HG02571 (cell line): Measurements from ENCODE around the gene EFCAB7.
"Not testable (repeated sequence)": the region's sequence is repeated elsewhere in the genome, so short reads cannot be mapped to it uniquely, and the experiment has no call there.

Source experiments
- ATAC-seq: cut with Tn5 transposase; IDR thresholded peaks from one replicate; pipeline ENCODE4 v1.9.1; 2021; ENCODE audit warnings: mild to moderate bottlenecking, moderate library complexity; ENCODE audit not compliant: unreplicated experiment

Gene EFCAB7

GRCh38 chr1:63547621-63548294, 24.4 kb downstream of the EFCAB7 start:
- ATAC-seq, result no peak

- ATAC-seq, result no peak
Observed at GRCh38 chr1:63548303-63548702, 25.0 kb downstream of the EFCAB7 start.

- no peak for ATAC-seq
Observed at GRCh38 chr1:63548877-63549276, 25.6 kb downstream of the EFCAB7 start.

GRCh38 chr1:63555480-63555879, 32.2 kb downstream of the EFCAB7 start:
- no peak for ATAC-seq

- ATAC-seq, result no peak
Observed at GRCh38 chr1:63557365-63557987, 34.2 kb downstream of the EFCAB7 start.

GRCh38 chr1:63559357-63559756, 36.0 kb downstream of the EFCAB7 start:
- ATAC-seq, result no peak

GRCh38 chr1:63563745-63564144, 40.4 kb downstream of the EFCAB7 start:
- ATAC-seq, result no peak

GRCh38 chr1:63569068-63569467, 45.7 kb downstream of the EFCAB7 start:
- no peak for ATAC-seq

GRCh38 chr1:63569640-63570316, 46.5 kb downstream of the EFCAB7 start:
- ATAC-seq, result no peak

GRCh38 chr1:63572686-63573085, 49.4 kb downstream of the EFCAB7 start:
- not testable (repeated sequence) for ATAC-seq

GRCh38 chr1:63574203-63574796, 51.0 kb downstream of the EFCAB7 start:
- ATAC-seq, result not testable (repeated sequence)

- ATAC-seq, result no peak
Observed at GRCh38 chr1:63575340-63575826, 52.1 kb downstream of the EFCAB7 start.

- ATAC-seq, result not testable (repeated sequence)
Observed at GRCh38 chr1:63586326-63586725, 63.0 kb downstream of the EFCAB7 start.

- no peak for ATAC-seq
Observed at GRCh38 chr1:63590166-63590560, 66.8 kb downstream of the EFCAB7 start.

GRCh38 chr1:63592536-63593302, 69.4 kb downstream of the EFCAB7 start:
- ATAC-seq, result no peak

GRCh38 chr1:63593303-63593885, 70.1 kb downstream of the EFCAB7 start, which contains the start of gene PGM1:
Gene PGM1, plus strand, starts transcription at chr1:63593411. Its CDS starts 78 bp downstream, at chr1:63593489.
- peak; percentile 65 for ATAC-seq

GRCh38 chr1:63593886-63594605, 70.7 kb downstream of the EFCAB7 start:
- ATAC-seq, result peak; percentile 45

- ATAC-seq, result no peak
Observed at GRCh38 chr1:63595435-63595834, 72.1 kb downstream of the EFCAB7 start.

- no peak for ATAC-seq
Observed at GRCh38 chr1:63599799-63600198, 76.5 kb downstream of the EFCAB7 start.

- no peak for ATAC-seq
Observed at GRCh38 chr1:63600248-63600647, 76.9 kb downstream of the EFCAB7 start.
